NK-92 treated with Interleukin-12 subunit alpha and Interleukin-12 subunit beta, amount 100 ng/mL, for 24 hours (cell line): ENCODE measurements around the gene FMN1.
"Not testable (repeated sequence)": the region's sequence is repeated elsewhere in the genome, so short reads cannot be mapped to it uniquely, and the experiment has no call there.

Experiments used
- DNase-seq: peaks from one replicate; lab custom pipeline; 2025; lab: John Stamatoyannopoulos, UW

The FMN1 gene

GRCh38 chr15:32853592-32853991 is 340.9 kb downstream of the FMN1 start:
- DNase-seq: no peak

GRCh38 chr15:32852771-32853170 is 341.7 kb downstream of the FMN1 start:
- DNase-seq: no peak

GRCh38 chr15:32852017-32852416 is 342.5 kb downstream of the FMN1 start:
- no peak for DNase-seq

GRCh38 chr15:32851572-32851971 is 342.9 kb downstream of the FMN1 start:
- DNase-seq: no peak

- DNase-seq: no peak
These were observed 344.5 kb downstream of the FMN1 start for GRCh38 chr15:32849769-32850668.

- not testable (repeated sequence) for DNase-seq
These were observed 347.8 kb downstream of the FMN1 start for GRCh38 chr15:32846671-32847070.

- DNase-seq: no peak
These were observed 350.3 kb downstream of the FMN1 start for GRCh38 chr15:32844118-32844711.

- DNase-seq: no peak
These were observed 351.2 kb downstream of the FMN1 start for GRCh38 chr15:32843219-32843815.

GRCh38 chr15:32842081-32842480 is 352.4 kb downstream of the FMN1 start:
- DNase-seq: no peak

- no peak for DNase-seq
These were observed 353.8 kb downstream of the FMN1 start for GRCh38 chr15:32840507-32841245.

GRCh38 chr15:32838820-32839219 is 355.7 kb downstream of the FMN1 start:
- DNase-seq: no peak

- no peak for DNase-seq
These were observed 356.2 kb downstream of the FMN1 start for GRCh38 chr15:32838338-32838737.

- no peak for DNase-seq
These were observed 356.6 kb downstream of the FMN1 start for GRCh38 chr15:32837935-32838334.

- DNase-seq: no peak
These were observed 360.4 kb downstream of the FMN1 start for GRCh38 chr15:32834156-32834555.

- no peak for DNase-seq
These were observed 361.1 kb downstream of the FMN1 start for GRCh38 chr15:32833379-32833821.

GRCh38 chr15:32831485-32831884 is 363.0 kb downstream of the FMN1 start:
- no peak for DNase-seq

- no peak for DNase-seq
These were observed 364.3 kb downstream of the FMN1 start for GRCh38 chr15:32830241-32830640.

GRCh38 chr15:32829436-32829835 is 365.1 kb downstream of the FMN1 start:
- DNase-seq: no peak

GRCh38 chr15:32828507-32829186 is 365.9 kb downstream of the FMN1 start:
- no peak for DNase-seq

GRCh38 chr15:32826685-32827084 is 367.8 kb downstream of the FMN1 start:
- DNase-seq: no peak

GRCh38 chr15:32825219-32825618 is 369.3 kb downstream of the FMN1 start:
- no peak for DNase-seq

- no peak for DNase-seq
These were observed 369.7 kb downstream of the FMN1 start for GRCh38 chr15:32824777-32825176.
